ENCODE data around the gene ZDHHC14.

ZDHHC14 gene

GRCh38 chr6:157445277-157446009 is 64.5 kb downstream of the ZDHHC14 start:
- TF ChIP-seq CTCF (IDR thresholded peaks at IDR 0.05; ENCODE audit: low read depth, low read length): no peak
- no peak for TF ChIP-seq MAX (IDR thresholded peaks at IDR 0.05; ENCODE audit: low read depth, low read length)
- TF ChIP-seq MYC (IDR thresholded peaks at IDR 0.05; ENCODE audit: low read depth, low read length): no peak
- no peak for TF ChIP-seq POLR2A (IDR thresholded peaks at IDR 0.05; ENCODE audit: extremely low read depth, insufficient read length)
- no peak overlapping the region for H3K4me3 ChIP-seq (ENCODE audit: low read depth, low read length)
- no peak for DNase-seq (ENCODE audit: low read depth)

GRCh38 chr6:157447735-157448134 is 66.7 kb downstream of the ZDHHC14 start:
- TF ChIP-seq MYC (IDR thresholded peaks at IDR 0.05; ENCODE audit: low read depth, low read length) (no peak), CTCF (IDR thresholded peaks at IDR 0.05; ENCODE audit: low read depth, low read length) (no peak), POLR2A (IDR thresholded peaks at IDR 0.05; ENCODE audit: extremely low read depth, insufficient read length) (no peak), MAX (IDR thresholded peaks at IDR 0.05; ENCODE audit: low read depth, low read length) (no peak)
- H3K4me3 ChIP-seq (ENCODE audit: low read depth, low read length): no peak overlapping the region
- no peak for DNase-seq (ENCODE audit: low read depth)

- TF ChIP-seq CTCF (IDR thresholded peaks at IDR 0.05; ENCODE audit: low read depth, low read length) (no peak), POLR2A (IDR thresholded peaks at IDR 0.05; ENCODE audit: extremely low read depth, insufficient read length) (no peak), MYC (IDR thresholded peaks at IDR 0.05; ENCODE audit: low read depth, low read length) (no peak), MAX (IDR thresholded peaks at IDR 0.05; ENCODE audit: low read depth, low read length) (no peak)
- no peak for DNase-seq (ENCODE audit: low read depth)
- H3K4me3 ChIP-seq (ENCODE audit: low read depth, low read length): no peak overlapping the region
These were observed 68.6 kb downstream of the ZDHHC14 start for GRCh38 chr6:157449610-157450009.

GRCh38 chr6:157450931-157451742 is 70.1 kb downstream of the ZDHHC14 start:
- no peak for DNase-seq (ENCODE audit: low read depth)
- H3K4me3 ChIP-seq (ENCODE audit: low read depth, low read length): no peak overlapping the region
- TF ChIP-seq POLR2A (IDR thresholded peaks at IDR 0.05; ENCODE audit: extremely low read depth, insufficient read length) (no peak), CTCF (IDR thresholded peaks at IDR 0.05; ENCODE audit: low read depth, low read length) (no peak), MYC (IDR thresholded peaks at IDR 0.05; ENCODE audit: low read depth, low read length) (no peak), MAX (IDR thresholded peaks at IDR 0.05; ENCODE audit: low read depth, low read length) (no peak)

GRCh38 chr6:157452096-157452495 is 71.1 kb downstream of the ZDHHC14 start:
- TF ChIP-seq MAX (IDR thresholded peaks at IDR 0.05; ENCODE audit: low read depth, low read length) (no peak), MYC (IDR thresholded peaks at IDR 0.05; ENCODE audit: low read depth, low read length) (no peak), CTCF (IDR thresholded peaks at IDR 0.05; ENCODE audit: low read depth, low read length) (no peak), POLR2A (IDR thresholded peaks at IDR 0.05; ENCODE audit: extremely low read depth, insufficient read length) (no peak)
- H3K4me3 ChIP-seq (ENCODE audit: low read depth, low read length): no peak overlapping the region
- no peak for DNase-seq (ENCODE audit: low read depth)

Measured in NB4 (cell line).